Measurements from ENCODE around the gene MAP3K1. TPM values are rescaled to one million over a fixed set of nuclear protein-coding genes. Genes with fewer than 3 reads are reported as not detected.

Gene MAP3K1
- total RNA-seq, 2 experiments from 2014 or later: 20.1 to 20.9 TPM

Other genes starting within 250 kb of the MAP3K1 start
- 1 to 10 TPM; 7.4 to 8.2 TPM for gene SETD9, start 94.0 kb downstream of the MAP3K1 start, total RNA-seq
- 10 to 100 TPM; 23.9 to 24.8 TPM for gene MIER3, start 136.6 kb downstream of the MAP3K1 start, total RNA-seq